ENCODE data around the gene LYPLA2. TPM values are rescaled to one million over a fixed set of nuclear protein-coding genes. Genes with fewer than 3 reads are reported as not detected.
A peak's percentile ranks its signal among the peaks of the same experiment; 100 is the strongest.

LYPLA2 gene
- total RNA-seq, 1 experiment from 2014 or later: 78.0 TPM

- RAD21 ChIA-PET (ENCODE audit: low non-redundant PET in 1 of 2, low total read pairs in 2 of 2, uncharacterized antibody in 2 of 2, unreplicated experiment in 2 of 2): no interaction called here
- Histone ChIP-seq H2AFZ (ENCODE audit: low read depth, low read length, poor library complexity, severe bottlenecking) (no peak overlapping the region), H3K4me2 (ENCODE audit: low read length) (peak overlapping the region; percentile 88; the same call in 1 of the 2 replicates), H3K9ac (ENCODE audit: low read length) (no peak overlapping the region), H3K27me3 (ENCODE audit: insufficient read depth, low read length) (no peaks in the 10 kb centered on the region), H3K79me2 (ENCODE audit: insufficient read depth, low read length) (peaks cover 65% of the 10 kb centered on the region), H4K20me1 (ENCODE audit: insufficient read depth) (peaks cover 20% of the 10 kb centered on the region; the same call in 1 of the 2 replicates), H3K9me3 (ENCODE audit: control insufficient read depth in 1 of 2, insufficient read depth in 1 of 2, low read depth in 1 of 2, low read length in 2 of 2) (no peaks in the 10 kb centered on the region), H3K4me3 (replicated peaks in 1 of 2; ENCODE audit: low read depth in 1 of 2, low read length in 2 of 2) (peak overlapping the region in 1 of 2 experiments; percentile 89; a peak in 2 of 4 replicates), H3K27ac (ENCODE audit: low read depth, low read length) (no peak overlapping the region), H3K9me2 (ENCODE audit: insufficient read depth) (no peaks in the 10 kb centered on the region), H3K36me3 (ENCODE audit: control insufficient read depth in 1 of 2, insufficient read depth in 2 of 2, low read length in 2 of 2) (peaks cover 8 to 17% of the 10 kb centered on the region in 2 experiments; a peak in 2 of 4 replicates), H3K4me1 (ENCODE audit: control insufficient read depth in 1 of 2, insufficient read depth in 2 of 2, low read length in 2 of 2) (peaks cover 8 to 26% of the 10 kb centered on the region in 2 experiments; a peak in 3 of 4 replicates)
- CTCF ChIA-PET: interaction anchor here (1.0 to 2.0 kb wide), 4 partner anchors 12 to 171 kb away, joined by 4 to 8 read pairs (median 4); partner anchors contain the start of gene RPL11
- peak; percentile 24 for DNase-seq (ENCODE audit: low read depth, low spot score)
- intact Hi-C loops (cut with micrococcal nuclease): no loop called here
- POLR2A ChIA-PET: no interaction called here
- ATAC-seq: peak; percentile 25; the same call in 1 of the 2 replicates
- TF ChIP-seq ZFX (IDR thresholded peaks at IDR 0.05) (no peak), REST (IDR thresholded peaks at IDR 0.05; ENCODE audit: low read depth) (no peak), POLR2AphosphoS5 (IDR thresholded peaks at IDR 0.05; ENCODE audit: low read depth, low read length) (no peak), SIN3A (IDR thresholded peaks at IDR 0.05; ENCODE audit: low read depth) (no peak), YY1 (IDR thresholded peaks at IDR 0.05; ENCODE audit: extremely low read depth, insufficient replicate concordance, low read depth, low read length) (no peak), SRF (IDR thresholded peaks at IDR 0.05; ENCODE audit: low read depth) (no peak), CBX3 (IDR thresholded peaks at IDR 0.05; ENCODE audit: low read depth) (no peak)
- TF ChIP-seq, protein P1, sequence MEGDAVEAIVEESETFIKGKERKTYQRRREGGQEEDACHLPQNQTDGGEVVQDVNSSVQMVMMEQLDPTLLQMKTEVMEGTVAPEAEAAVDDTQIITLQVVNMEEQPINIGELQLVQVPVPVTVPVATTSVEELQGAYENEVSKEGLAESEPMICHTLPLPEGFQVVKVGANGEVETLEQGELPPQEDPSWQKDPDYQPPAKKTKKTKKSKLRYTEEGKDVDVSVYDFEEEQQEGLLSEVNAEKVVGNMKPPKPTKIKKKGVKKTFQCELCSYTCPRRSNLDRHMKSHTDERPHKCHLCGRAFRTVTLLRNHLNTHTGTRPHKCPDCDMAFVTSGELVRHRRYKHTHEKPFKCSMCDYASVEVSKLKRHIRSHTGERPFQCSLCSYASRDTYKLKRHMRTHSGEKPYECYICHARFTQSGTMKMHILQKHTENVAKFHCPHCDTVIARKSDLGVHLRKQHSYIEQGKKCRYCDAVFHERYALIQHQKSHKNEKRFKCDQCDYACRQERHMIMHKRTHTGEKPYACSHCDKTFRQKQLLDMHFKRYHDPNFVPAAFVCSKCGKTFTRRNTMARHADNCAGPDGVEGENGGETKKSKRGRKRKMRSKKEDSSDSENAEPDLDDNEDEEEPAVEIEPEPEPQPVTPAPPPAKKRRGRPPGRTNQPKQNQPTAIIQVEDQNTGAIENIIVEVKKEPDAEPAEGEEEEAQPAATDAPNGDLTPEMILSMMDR (IDR thresholded peaks at IDR 0.05 in 2 of 3, conservative IDR thresholded peaks at IDR 0.05 in 1 of 3; ENCODE audit: borderline replicate concordance in 1 of 3, insufficient read depth in 1 of 3, low read depth in 2 of 3, low read length in 2 of 3): peak in 2 of 3 experiments; percentile 37 to 44; a peak in 4 of 6 replicates
- BruUV-seq (replicated peaks): no TSS peak
These were observed 45.4 kb upstream of the LYPLA2 start for GRCh38 chr1:23745515-23745914.
